Measurements from ENCODE around the gene SMTN.

DNA sequence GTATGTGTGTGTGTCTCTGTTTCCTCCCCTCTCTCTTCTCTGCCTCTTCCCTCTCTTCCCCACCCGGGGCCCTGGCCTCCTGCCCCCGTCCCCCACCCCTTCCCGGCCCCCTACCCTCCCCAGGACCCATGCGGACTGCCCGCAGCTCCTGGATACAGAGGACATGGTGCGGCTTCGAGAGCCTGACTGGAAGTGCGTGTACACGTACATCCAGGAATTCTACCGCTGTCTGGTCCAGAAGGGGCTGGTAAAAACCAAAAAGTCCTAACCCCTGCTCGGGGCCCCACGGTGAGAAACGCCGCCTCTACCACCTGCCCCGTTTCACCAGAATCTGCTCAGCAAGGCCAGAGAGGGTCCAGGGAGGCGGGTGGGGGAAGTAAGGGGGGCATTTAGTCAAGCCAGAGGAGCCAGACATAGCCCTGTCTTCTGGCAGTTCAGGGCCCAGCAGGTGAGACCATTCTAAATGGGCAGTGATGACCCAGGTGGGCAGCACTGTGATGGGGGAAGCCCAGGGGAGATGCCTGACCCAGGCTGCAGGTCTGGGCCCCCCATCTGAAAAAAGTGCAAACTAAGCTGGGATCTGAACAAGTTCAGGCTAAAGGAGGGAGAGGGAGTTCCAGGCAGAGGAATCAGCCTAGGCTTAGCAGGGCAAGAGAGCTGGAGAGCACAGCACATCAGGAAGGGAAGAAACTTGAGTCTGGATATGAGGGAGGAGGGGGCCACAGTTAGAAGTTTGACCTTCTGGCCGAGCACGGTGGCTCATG is 19.8 kb downstream of the SMTN start:
- TF ChIP-seq, protein P1, sequence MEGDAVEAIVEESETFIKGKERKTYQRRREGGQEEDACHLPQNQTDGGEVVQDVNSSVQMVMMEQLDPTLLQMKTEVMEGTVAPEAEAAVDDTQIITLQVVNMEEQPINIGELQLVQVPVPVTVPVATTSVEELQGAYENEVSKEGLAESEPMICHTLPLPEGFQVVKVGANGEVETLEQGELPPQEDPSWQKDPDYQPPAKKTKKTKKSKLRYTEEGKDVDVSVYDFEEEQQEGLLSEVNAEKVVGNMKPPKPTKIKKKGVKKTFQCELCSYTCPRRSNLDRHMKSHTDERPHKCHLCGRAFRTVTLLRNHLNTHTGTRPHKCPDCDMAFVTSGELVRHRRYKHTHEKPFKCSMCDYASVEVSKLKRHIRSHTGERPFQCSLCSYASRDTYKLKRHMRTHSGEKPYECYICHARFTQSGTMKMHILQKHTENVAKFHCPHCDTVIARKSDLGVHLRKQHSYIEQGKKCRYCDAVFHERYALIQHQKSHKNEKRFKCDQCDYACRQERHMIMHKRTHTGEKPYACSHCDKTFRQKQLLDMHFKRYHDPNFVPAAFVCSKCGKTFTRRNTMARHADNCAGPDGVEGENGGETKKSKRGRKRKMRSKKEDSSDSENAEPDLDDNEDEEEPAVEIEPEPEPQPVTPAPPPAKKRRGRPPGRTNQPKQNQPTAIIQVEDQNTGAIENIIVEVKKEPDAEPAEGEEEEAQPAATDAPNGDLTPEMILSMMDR (conservative IDR thresholded peaks at IDR 0.05): no peak
- TF ChIP-seq EZH2 (IDR thresholded peaks at IDR 0.05; ENCODE audit: low read depth): no peak
